GM21619 (cell line): ENCODE results near the gene SOX5.
"Not testable (repeated sequence)": the region's sequence is repeated elsewhere in the genome, so short reads cannot be mapped to it uniquely, and the experiment has no call there.

Experiments used
- ATAC-seq: cut with Tn5 transposase; IDR thresholded peaks from one replicate; pipeline ENCODE4 v1.9.1; 2021; ENCODE audit not compliant: unreplicated experiment

The SOX5 gene

DNA sequence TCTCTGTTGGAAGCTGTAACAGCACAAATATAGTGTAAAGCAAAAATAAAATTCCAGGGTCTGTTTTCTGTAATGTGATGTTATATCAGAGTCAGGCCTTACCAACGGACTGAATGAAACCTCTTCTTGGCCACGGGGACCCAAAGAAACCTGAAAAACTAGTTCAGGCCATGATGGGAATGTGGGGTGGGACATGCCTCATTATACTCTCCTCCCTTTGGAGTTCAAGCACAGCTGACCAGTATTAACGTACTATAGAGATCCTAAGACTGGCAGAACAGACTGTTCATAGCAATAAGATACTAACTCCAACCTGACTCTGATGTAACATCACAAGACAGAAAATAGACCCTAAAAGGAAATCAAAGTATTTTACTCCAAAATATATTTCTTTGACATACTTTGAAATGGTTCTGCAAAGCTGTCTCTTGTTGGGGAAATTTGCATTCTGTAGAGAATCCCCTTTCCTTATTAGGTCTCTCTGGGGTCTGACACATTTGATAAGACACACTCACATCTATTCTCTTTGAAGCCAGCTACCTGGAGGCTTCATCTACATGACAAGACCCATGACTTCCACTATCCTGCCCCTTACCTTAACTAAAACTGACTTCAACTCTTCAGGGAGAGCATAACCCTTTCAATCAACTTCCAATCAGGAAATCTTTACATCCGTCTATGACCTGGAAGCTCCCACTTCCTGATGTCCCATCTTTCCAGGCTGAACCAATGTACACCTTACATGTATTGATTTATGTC, 444.6 kb downstream of the SOX5 start:
- ATAC-seq: no peak

DNA sequence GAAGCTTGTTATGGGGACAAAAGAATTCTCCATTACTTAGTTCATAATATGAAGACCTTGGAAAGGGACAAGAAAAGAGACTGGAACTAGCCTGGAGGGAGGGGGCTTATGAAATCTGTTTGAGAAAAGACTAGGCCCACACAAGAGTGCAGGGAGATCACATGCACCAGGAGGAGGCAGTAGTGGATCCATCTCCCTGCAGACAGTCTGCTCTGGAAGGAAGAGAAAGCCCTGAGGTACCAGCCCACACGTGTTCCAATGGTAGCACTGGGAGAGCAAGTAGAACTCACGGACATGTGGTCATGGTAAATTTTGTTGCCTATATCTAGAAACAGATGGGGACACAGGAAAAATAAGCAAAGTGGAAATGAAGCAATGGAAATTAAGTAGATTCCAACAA, 445.4 kb downstream of the SOX5 start:
- no peak for ATAC-seq

DNA sequence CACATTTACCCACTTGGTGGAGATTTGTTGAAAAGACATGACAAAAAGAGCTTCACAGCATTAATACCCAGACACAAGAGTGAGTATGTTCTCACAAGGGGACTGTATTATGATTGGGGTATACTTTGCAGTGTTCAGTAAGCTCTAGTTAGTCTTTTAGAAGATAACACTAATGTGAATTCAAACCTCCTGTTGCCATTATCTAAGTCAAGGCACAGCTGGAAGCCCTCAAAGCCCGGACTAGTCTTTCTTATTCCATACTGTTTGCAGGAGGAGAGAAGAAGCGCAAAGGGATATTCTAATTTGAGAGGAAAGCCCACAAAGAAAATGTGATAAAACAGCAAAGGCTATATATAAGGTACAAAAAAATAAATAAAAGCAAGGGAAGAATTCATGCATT, 445.9 kb downstream of the SOX5 start:
- no peak for ATAC-seq

DNA sequence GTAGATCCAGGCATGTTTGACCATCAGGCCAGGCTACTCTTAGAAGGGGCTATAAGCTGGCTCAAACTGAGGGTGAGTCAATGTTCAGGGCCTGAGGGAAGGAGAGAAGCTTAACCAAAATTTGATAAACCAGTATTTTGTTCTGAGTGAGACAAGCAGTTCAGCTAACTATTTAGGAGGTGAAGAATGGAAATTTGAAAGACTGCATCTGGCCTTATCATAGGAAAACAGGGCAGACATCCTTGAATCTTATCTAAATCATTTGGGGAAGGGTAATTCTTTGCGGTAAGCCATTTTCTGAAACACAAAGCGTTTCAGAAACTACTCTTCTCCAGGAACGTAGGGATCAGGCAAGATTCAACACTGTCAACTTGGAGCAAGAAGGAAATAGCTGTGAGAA, 447.2 kb downstream of the SOX5 start:
- no peak for ATAC-seq

DNA sequence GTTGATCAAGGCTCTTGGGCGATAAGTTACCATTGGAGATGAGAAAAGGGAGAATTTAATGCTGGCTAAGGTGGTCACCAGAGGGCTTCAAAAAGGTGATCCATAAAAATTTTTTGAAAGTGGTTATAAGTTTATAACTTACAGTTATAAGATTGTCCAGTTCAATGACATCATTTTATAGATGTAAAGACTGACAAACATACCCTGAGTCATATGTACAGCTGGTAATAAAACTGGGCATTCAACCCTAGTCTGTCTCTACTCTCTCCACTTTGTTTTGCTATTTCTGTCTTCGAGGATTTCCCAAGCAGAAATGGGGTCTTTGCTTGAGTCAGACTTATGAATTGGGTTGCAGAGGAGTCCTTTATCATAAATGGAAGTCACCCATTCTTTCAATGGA, 454.0 kb downstream of the SOX5 start:
- no peak for ATAC-seq

DNA sequence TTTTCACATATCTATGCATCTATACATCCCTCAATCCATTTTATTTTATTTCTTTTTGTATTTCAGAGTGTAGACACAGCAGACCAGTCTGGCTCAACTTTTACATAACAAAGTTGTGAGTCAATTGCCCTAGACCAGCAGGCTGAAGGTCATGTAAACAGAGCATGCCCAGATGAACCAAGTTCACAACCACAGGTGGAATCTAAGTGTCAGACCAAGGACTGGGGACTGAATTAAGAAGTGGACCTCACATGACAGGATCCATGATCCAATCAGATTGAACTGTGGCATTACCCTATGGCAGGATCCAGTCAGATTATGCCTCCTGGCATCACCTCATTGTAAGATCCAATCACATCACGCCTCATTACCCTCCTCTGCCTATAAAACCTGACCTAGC, 455.8 kb downstream of the SOX5 start:
- no peak for ATAC-seq

DNA sequence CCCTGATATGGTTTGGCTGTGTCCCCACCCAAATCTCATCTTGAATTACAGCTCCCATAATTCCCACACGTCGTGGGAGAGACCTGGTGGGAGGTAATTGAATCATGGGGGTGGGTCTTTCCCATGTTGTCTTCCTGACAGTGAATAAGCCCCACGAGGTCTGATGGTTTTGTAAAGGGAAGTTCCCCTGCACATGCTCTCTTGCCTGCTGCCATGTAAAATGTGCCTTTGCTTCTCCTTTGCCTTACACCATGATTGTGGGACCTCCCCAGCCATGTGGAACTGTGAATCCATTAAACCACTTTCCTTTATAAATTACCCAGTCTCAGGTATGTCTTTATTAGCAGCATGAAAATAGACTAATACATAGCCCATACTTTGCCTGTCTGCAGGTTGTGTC, 458.4 kb downstream of the SOX5 start:
- not testable (repeated sequence) for ATAC-seq

DNA sequence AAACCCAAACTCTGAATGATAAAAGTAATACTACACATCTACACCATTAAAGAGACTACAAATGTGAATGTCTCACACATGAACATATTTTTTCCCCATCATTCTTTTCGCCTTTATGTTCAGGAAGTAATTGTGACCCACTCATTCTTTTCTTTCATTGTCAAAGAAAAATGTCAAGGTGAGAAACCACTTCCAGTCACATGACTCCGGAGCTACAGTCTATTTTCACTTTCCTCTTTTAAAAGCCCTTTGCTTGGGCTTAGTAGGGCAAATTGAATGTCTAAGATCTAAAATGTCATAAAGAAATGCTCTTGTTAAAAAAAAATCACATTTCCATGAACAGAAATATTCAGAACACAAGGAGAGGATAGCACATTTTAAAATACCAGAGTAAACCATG, 461.3 kb downstream of the SOX5 start:
- ATAC-seq: no peak

DNA sequence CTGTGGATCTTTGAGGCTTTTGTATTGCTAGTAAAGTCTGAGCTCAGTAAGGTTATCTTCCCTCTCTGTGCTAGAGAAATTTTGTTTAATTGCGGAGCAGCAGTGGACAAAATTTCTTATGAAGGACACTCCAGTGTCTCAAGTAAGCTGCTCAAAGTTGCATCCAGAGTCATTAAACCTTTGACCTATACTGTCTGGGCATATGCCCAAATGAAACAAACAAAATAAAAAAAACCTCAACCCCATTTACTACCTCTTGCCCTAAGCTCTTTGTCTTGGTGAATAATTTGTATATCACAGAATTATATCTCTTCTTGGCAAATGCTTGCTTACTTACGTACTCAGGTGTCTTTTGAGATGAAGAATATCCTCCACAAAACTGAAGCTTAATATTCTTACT, 465.2 kb downstream of the SOX5 start:
- ATAC-seq: no peak

DNA sequence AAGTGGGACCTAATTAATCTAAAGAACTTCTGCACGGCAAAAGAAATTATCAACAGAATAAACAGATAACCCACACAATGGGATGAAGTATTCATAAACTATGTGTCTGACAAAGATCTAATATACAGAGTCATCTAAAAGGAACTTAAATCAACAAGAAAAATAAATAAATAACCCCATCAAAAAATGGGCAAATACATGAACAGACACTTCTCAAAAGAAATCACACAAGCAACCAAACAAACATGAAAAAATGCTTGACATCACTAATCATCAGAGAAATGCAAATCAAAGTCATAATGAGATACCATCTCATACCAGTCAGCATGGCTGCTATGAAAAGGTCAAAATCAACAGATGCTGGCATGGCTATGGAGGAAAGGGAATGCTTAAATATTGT, 466.9 kb downstream of the SOX5 start:
- ATAC-seq: no peak
